ENCODE data around the gene CARHSP1.
"Not testable (repeated sequence)": the region's sequence is repeated elsewhere in the genome, so short reads cannot be mapped to it uniquely, and the experiment has no call there.

CARHSP1 gene

DNA sequence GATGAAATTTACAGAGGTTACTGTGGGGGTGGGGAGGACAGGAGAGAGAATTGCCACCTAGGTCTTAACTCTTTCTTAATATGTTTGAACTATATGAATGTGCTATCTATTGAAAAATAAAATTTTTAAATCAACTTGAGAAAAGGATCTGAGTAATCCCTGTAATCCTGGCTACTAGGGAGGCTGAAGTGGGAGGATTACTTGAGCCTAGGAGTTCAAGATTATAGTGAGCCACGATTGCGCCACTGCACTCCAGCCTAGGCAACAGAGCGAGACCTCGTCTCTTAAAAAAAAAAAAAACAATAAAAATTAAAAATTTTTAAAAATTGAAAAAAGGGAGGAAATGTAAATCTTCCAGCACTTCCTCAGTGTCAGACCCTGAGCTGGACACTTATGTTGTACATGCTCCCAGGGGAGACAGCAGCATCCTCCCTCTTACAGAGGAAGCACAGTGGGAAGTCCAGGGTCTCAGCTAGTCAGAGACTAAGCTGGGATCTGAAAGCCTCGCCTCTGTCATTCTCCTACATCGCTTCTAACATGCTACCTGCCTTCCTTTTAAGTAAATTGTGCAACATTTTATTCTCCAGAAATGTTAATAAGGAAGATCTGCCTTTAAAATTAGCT, 49.3 kb downstream of the CARHSP1 start:
- DNase-seq: no peak

DNA sequence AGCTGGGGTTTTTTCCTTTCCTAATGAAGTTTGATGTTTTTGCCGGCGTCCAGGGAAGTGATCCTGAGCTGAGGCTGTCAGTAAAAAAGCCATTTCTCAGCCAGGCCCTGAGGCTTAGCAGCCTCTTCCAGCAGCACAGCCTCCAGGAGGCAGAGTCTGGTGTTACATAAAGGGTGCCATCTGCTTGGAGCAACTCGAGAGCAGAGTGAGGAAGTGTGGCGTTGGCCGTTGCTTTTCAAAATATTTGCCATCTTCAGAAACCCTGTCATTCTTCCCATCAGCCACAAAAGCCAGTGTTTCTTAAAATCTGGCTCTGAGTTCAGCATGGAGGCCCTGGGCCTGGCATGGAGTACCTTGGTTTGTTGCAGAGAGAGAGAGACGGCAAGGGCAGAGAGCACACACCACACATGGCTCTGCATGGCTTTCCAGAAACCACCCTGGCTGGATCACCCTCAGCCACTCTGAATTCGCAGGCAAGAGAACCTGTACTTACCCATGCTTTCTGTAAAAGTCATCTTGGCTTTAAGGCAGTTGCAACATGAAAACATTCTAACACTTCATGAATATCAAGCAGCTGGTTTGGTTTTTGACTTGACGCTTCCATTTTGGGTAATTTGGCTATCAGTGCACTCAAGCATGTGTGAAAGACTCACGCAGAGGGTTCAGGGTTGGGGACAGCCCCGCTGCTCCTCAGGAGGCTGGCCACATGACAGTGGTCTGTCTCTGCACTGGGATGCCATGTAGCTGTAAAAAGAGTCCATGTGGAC, 50.1 kb downstream of the CARHSP1 start:
- no peak for DNase-seq

DNA sequence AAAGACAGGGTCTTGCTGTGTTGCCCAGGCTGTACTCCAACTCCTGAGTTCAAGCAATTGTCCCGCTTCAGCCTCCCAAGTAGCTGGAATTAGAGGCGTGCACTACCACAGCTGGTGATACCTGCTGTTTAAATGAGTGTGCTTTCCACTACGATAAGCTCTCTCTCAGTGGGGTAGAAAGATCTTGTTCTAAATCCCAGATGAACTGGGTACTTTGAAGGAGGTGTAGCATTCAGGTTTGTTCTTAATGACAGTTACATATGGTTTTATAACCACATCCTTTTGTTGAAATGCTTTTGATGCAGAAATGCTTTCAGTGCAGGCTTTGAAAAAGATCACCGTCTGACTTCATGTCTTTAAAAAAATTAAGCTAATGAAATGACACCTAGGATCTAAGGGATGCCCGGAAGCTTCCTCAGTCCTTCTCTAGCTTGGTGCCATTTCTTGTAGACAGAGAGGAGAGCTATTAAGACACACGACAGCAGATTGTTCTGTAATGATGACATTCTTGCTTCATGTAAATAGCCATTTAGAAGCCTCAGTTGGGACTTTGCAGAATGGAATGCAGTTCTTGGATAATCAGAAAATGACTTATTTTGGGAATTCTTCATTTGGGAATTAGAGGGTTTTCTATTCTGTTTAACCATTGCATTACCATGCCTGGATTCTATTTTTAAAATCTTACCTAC, 51.7 kb downstream of the CARHSP1 start:
- DNase-seq: no peak

DNA sequence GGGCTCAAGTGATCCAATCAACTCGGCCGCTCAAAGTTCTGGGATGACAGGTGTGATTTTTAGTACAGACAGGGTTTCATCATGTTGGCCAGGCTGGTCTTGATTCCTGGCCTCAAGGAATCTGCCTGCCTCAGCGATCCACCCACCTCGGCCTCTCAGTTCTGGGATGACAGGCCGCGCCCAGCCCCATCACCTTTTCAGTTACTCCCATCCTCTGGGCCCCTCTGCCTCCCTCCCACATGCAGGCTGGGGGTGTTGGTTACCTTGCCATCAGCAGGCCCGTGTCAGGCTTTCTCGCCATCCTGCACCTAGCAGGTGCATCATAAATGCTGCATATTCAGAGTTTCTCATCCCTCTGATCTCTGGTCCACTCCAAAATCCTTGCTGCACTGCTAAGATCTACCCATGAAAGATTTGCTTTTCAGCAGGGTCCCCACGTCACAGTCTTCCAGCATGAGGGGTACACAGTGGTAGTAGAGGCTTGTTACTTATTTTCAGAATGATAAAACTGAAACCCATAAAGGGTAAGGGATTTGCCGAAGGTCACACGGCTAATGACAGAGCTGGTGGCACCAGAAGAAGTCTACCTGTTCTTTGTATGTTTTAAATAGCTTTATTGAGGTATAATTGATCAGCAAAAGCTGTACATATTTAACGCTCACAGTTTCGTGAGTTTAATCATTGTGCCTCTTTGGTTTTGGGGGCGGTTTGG, 54.6 kb downstream of the CARHSP1 start:
- DNase-seq: no peak

DNA sequence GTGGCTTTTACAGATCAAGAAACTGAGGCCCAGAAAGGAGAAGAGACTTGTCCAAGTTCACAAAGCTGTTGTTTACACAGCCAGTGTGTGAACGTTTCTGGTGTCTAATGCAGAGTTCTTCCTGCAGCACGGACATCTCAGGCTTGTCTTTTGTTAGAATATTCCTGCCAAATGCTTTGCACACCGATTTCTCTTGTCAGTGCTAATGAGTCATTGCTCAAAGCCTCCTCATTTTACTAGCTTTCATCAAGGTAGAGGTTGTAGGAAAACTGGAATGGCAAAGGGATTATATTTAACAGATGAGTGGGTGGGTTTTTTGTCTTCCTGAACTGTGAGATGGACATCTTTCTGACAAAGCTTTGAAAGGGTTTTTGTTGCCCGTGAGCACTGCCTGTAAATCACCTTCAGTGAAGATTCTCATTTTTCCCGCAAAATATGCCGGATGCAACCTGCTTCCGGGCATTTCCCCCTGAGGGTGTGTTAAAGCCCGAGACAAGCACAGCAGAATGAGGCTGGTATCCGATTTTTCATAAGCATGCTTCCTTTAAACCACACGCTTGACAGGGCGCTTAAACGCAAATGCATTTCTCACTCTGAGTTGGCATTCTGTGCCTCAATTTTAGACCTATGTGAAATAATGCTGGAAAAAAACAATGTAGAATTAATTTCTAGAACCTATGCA, 56.5 kb downstream of the CARHSP1 start:
- no peak for DNase-seq

DNA sequence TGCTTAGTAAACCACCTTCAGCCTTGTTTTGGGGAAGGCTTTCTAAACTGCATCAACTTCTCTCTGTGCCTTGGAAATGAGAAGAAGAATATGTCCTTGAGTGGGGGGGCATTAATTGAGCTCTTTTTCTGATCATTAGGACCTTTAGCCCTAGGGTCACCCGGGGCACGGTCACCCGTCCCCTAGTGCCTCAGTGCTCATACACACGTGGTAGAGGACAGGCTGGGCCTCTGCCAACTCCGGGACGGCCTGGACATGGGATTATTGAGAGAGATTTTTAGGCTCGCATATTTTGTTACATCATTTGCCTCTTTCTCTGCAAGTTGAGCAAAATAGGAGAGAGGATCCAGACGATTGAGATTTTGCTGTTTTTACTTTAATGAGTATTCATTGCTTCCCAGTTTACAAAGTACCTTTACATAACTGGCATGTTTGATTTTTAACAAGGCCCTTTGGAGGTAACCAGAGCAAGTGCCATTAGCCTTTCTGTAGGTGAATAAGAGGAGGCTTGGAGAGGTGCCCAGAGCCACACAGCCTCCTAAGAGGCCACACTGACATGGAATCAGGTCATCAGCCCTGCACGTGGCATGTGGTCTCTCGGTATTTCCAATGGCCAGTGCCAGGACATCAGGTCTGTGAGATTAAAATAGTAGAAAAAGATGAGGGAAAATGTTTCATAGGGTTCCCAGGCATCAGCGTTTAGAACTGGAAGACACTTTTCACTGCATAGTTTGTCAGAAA, 60.0 kb downstream of the CARHSP1 start:
- no peak for DNase-seq

DNA sequence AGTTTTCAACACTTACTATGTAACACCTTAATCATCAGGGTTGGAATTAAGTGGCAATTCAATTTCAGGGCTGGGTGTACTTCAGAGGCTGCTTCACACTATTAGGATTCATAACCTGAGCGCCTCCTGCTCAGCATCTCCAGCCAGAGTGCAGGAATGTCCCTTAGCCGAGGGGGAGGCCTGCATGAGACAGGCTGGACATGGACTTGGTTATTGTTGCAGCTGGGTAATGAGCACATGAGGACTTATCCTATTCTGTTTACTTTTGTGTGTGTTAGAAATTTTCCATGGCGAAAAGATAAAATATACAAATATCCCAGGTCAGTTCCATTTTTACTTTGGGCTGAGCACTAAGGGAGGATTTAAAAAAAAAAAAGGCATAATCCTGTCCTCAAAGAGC, 60.8 kb downstream of the CARHSP1 start:
- DNase-seq: no peak

DNA sequence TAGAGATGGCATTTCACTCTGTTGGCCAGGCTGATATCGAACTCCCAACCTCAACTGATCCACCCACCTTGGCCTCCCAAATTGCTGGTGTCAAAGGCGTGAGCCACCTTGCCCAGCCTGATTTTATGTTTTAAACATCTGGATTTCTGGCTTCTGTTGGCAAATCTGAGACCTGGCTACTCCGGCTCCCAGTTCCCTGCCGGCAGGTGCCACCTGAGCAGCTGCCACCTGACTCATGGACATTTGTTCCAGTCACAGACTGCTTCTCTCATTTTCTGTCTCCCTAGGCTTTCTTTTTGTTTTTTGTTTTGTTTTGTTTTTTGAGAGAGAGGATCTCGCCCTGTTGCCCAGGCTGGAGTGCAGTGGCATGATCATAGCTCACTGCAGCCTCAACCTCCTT, 61.6 kb downstream of the CARHSP1 start:
- DNase-seq: no peak

DNA sequence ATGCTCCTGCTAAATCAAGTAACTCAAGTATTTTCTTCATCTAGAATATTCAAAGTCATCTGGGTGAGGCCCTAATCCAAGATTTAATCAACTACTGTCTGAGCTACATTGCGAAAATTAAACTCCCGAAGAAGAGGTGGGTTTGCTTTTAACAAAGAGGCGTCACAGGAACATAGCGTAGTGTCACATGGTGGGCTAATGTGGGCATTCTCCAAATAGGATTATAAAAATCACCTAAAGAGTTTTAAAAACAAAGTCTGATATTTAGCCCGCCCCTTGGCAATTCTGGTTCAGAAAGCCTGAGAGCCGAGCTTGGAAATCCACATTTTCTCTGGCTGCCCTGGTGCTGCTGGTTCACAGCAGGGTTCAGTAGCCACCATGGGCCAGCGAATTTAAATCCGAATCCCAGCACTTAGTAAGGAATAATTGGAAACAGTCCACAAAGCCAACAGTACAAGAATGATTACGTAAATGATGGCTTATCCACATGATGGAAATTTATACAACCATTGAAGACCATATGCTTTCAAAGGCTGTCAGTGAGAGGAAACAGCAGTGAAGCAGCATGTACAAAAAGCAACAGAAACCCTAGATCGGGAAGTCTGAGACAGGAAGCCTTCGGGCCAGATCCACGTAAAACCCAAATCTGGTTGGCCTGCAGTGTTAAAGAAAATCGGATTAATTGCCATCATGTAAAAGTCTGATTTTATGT, 62.4 kb downstream of the CARHSP1 start:
- no peak for DNase-seq

DNA sequence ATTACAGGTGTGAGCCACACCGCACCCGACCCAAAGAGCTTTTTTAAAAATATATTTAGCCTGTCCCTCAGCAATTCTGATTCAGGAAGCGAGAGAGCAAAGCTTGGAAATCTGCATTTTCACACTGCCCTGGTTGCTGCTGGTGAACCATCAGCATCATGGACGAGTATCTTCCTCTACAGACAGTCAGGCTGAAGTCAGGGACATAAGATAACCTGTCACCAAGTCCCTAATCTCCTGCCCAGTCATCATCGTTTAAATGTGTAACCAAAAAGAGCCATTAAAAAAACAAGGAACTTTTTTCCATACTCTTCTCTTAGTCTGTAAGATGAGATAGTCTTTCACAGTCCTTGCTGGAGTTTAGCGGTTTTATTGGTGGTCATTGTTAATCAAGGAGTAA, 64.5 kb downstream of the CARHSP1 start:
- no peak for DNase-seq

DNA sequence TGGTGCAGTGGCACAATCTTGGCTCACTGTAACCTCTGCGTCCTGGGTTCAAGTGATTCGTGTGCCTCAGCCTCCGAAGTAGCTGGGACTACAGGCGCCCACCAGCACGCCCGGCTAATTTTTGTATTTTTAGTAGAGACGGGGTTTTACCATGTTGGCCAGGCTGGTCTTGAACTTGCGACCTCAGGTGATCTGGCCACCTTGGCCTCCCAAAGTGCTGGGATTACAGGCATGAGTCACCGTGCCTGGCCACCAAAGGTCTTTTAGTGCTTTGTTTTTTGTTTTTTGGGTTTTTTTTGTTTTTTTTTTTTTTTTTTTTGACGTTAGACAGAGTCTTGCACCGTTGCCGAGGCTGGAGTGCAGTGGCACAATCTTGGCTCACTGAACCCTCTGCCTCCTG, 65.1 kb downstream of the CARHSP1 start:
- not testable (repeated sequence) for DNase-seq

All from activated CD4-positive, alpha-beta T cell treated with anti-CD3 and anti-CD28 coated beads for 1 hour (primary cell).